Epithelial cell of prostate (primary cell): ENCODE results near the gene SIRPB2.

Experiments used
- DNase-seq: peaks from one replicate; pipeline ENCODE4 v3.0.0-alpha.2; 2011; ENCODE audit warnings: low read depth, low spot score
- H3K27ac ChIP-seq: fragments of 450-650 bp; 2 replicates; pipeline ENCODE4 v1.5.1; 2017; ENCODE audit warnings: mild to moderate bottlenecking

SIRPB2 gene

GRCh38 chr20:1474325-1474724, 16.9 kb downstream of the SIRPB2 start:
- no peak for DNase-seq
- peak overlapping the region; percentile 52 for H3K27ac ChIP-seq

- H3K27ac ChIP-seq: no peak overlapping the region
- DNase-seq: no peak
These were observed 17.7 kb downstream of the SIRPB2 start for GRCh38 chr20:1473246-1474220.

DNA sequence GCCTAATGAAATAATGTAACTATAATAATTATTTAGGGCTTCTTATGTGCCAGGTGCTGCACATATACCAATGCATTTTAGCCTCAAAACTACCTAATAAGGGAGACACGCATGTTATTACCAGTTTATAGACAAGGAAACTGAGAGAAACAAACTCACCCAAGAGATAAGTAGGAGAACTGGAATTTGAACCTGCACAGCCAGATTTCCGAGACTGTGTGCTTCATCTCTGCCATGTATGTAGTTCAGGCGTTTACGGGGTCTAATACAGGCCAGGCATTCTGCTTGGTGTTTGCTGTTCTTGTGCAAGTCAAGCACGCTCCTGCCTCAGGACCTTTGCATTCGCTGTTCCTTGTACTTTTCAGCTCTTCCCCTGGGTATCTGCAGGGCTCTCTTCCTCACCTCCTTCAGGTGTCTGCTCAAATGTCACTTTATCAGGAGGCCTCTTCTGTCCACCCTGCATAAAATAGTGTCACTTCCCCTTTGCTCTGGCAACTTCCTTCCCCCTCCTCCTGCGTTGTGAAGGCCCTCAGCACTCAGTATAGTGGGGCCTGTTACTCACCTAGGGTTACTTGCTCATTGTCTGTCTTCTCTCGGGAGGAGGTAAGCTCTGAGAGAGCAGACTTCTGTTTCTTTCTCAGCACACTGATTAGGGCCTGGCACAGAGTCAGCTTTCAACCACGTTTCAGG, 18.5 kb downstream of the SIRPB2 start:
- no peak for DNase-seq
- H3K27ac ChIP-seq: no peak overlapping the region

DNA sequence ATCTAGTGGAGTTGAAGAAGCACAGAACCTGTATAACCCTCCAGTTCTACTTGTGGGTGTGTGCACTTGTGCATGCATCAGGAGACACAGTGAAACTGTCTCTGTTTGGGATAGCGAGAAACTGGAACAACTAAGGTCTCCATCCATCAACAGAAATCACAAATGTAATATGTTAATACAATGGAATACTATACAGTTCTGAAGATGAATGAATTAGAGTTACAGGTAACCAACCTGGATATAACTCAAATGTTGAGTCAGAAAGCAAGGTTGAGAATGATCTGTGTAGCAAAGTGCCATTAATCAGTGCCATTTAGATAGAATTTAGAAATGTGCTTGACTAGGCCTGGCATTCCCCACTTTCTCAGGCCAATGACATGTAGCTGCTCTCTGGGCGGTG, 20.0 kb downstream of the SIRPB2 start:
- no peak overlapping the region for H3K27ac ChIP-seq
- DNase-seq: no peak

- DNase-seq: peak; percentile 95
- peak overlapping the region; percentile 76 for H3K27ac ChIP-seq
These were observed 21.2 kb downstream of the SIRPB2 start for GRCh38 chr20:1469925-1470571.

DNA sequence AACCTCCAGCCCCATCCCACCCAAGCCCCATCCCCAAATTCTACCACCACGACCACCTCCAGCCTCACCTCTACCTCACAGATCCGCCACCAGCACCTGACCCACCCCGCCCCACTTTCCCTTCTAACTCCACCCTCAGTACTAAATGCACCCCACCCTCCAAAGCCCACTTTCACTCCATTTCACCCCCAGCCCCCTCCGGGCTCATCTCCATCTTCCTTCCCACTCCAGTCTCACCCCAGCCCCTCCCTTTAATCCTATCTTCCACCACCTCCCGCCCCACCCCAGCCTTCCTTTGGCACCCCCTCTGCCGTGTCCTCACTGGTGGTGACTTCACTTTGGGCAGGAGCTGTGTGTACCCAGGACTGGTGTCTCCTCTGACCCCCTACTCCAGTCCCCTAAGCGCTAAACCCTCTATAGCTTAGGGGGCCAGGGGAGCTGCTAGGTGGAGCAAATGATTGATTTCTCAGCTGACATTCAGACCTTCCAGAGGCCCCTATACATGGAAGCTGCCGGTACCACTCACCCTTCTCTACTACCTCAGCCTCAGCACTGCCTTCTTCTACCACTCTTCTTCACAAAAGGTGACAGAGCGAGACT, 21.8 kb downstream of the SIRPB2 start:
- no peak for DNase-seq
- peak overlapping the region; percentile 76 for H3K27ac ChIP-seq

DNA sequence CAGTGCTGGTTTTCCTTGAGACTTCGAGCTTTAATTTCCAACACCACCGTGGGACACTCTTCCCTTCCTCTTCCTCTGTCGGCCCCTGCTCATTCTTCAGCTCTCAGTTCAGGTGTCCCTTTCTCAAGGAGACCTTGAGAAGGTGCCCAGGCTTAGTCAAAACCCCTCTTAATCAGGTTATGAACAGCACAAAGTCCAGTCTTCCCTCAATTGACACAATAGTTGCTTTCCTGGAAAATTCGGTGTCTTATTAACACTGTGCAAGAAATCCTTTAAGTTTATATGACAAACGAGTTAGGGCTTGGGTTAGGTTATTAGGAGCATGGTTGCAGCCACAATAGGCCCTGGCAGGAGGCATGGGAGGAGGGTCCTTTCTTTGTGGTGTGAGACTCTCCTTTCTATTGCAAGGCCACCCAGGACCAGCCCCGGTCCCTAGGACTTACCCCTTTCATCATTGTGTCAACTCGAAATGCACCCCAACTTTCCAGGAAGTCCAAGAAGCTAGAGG, 23.0 kb downstream of the SIRPB2 start:
- H3K27ac ChIP-seq: no peak overlapping the region
- DNase-seq: no peak

DNA sequence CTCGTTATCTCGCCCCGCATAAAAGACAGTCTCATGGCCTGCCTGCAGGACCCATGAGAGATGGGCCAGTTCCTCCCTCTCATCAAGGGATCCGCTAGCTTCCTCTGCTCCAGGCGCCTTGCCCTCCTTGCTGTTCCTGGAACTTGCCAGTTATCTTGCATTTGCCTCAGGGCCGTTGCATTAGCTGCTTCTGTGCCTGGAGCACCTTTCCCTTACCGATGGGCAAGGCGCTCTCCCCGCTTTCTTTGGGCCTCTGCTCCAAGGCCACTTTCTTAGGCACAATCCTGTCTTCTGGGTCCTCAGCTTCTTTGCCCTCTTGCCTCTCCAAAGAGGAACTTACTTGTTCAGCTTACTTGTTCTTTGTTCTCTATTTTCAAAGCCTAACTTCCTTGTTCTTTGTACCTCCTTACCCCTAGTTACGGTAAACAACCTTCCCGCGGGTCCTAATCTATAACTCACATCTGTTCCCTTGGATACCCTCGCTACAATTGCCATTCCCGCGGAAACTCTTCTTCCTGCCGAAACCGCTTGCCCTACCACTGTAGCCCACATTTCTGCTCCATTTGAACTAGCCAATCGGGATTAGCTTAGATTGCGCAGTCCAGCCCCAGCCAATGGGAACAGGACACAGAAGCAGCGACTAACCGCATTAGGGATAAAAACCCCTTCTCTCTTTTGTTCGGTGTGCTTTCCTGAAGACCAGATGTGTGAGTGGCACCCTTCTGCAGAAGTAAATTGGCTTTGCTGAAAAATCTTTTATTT, 23.7 kb downstream of the SIRPB2 start:
- DNase-seq: no peak
- H3K27ac ChIP-seq: no peak overlapping the region

DNA sequence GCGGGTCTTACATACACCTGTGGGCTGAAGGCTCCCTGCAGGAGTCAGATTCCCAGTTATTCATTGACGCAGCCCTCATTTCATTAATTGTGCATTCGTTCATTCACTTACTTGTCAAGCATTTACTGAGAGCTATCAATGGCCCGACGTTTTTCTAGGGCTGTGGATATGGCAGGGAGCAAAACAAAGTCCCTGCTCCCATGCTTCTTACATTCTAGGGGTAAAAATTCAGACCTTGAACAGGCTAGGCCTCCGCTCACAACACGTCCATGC, 24.2 kb downstream of the SIRPB2 start:
- H3K27ac ChIP-seq: no peak overlapping the region
- DNase-seq: no peak

- H3K27ac ChIP-seq: peak within 1 kb of the TSS; percentile 82
- DNase-seq: no peak
These were observed 24.8 kb downstream of the SIRPB2 start, which contains the start of gene NSFL1C for GRCh38 chr20:1466211-1467081. Gene NSFL1C (minus strand): TSS chr20:1466849. CDS start chr20:1466824, 25 bp downstream.

GRCh38 chr20:1465470-1466210, 25.6 kb downstream of the SIRPB2 start:
- peak overlapping the region; percentile 82 for H3K27ac ChIP-seq
- DNase-seq: no peak

DNA sequence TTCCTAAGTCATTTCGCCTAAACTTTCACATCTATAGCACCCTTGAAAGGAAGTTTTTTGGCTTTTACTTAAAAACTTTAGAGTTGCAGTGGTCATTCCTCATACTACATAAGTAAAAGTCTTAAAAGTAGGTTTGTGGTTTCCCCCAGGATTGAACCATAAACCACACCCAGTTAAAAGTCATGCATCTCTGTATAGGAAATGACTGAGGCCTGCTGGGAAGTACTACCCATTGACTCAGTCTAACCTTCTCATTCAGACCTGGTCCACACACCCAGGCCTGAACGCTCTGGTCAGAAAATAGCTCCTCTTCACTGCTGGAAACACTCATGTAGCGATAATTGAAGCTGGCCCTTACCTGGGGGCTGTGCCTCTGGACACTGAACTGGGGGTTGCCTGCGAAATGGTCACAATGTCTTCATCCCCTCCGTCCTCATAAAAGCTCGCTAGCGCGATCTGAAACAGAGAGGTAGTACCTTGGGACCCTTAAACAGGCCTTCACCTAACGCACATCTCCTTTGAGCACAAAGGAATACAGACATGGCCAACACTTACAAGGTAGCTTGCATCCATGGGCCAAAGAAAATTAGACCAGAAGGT, 27.1 kb downstream of the SIRPB2 start:
- DNase-seq: no peak
- no peak overlapping the region for H3K27ac ChIP-seq

DNA sequence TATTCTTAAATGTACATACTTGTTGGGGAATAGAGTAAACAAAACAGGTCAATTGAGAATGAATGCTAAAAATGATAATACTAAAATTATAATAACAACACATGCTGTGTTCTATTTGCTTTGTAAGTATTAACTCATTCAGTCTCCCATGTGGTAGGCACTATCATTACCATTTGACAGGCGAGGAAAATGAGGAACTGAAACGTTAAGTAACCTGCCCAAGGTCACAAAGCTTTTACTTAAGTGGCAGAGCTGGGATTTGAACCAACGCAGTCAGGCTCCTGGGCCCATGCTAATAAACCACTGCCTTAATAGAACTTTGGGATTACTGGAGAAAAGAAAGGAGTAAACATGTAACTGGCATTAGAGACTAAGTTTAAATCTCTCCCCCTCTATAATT, 28.4 kb downstream of the SIRPB2 start:
- no peak overlapping the region for H3K27ac ChIP-seq
- no peak for DNase-seq

- no peak overlapping the region for H3K27ac ChIP-seq
- no peak for DNase-seq
These were observed 29.2 kb downstream of the SIRPB2 start for GRCh38 chr20:1462001-1462400.

- DNase-seq: no peak
- no peak overlapping the region for H3K27ac ChIP-seq
These were observed 30.9 kb downstream of the SIRPB2 start for GRCh38 chr20:1460275-1460674.

DNA sequence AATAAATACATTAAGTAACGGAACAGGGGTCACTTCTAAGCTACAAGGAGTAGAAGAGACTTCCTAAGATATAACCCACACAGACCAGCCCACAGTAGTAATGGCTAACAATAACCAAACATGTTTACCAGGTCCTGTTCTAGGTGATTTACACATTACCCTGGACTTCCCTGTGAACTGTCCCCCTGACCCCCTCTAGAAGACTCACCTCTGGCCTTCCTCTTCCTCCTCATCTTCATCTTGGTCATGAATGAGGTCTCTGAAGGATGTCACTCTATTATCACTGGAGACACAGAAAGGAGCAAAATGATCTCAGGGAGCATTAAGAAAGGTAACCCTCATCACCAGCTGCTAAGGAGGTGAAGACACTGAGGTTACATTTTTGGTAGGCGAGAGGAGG, 33.2 kb downstream of the SIRPB2 start:
- no peak for DNase-seq
- H3K27ac ChIP-seq: no peak overlapping the region

DNA sequence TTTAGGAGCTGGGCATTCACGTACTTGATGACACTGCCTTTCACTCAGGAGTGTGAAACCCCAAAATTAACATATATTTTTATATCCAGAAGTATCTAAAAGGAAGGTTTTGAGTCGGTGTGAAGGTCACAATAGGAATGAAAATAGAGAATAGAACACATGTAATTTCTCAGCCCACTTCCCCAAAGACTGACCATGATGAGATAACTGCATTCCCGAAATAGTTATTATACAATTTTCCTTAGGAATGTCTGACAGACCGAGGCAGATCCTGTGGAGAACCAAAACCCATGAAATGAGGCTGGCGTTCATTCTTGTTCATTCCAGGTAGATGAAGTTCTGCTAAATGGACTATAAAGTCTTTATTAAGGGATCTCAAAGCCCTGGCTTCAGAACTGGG, 34.9 kb downstream of the SIRPB2 start:
- no peak overlapping the region for H3K27ac ChIP-seq
- no peak for DNase-seq
